ENCODE data around the gene AMIGO2.

GRCh38 chr12:47085815-47086252, 6.1 kb upstream of the AMIGO2 start:
- no peak for TF ChIP-seq CTCF (IDR thresholded peaks at IDR 0.05)
- no peak for TF ChIP-seq POLR2A (IDR thresholded peaks at IDR 0.05)

All from body of pancreas (tissue), 4 donors.